ACHN (cell line): Measurements from ENCODE around the gene MSI1.
A peak's percentile ranks its signal among the peaks of the same experiment; 100 is the strongest.

Source experiments
- DNase-seq: peaks from one replicate; pipeline ENCODE4 v3.0.0-alpha.2; 2015
- in situ Hi-C: cut with HindIII; loops from 2 replicates; pipeline ENCODE4 v1.10.0; 2017; ENCODE audit warnings: low sequenced_read_pairs, low pct_ligation_motif_present, low pct_unique_long_range_greater_than_20kb

The MSI1 gene

GRCh38 chr12:120362516-120363273 is 6.3 kb downstream of the MSI1 start:
- DNase-seq, result no peak
- in situ Hi-C loops, result no loop called here

GRCh38 chr12:120361506-120362208 is 7.3 kb downstream of the MSI1 start:
- DNase-seq, result no peak
- in situ Hi-C loops, result no loop called here

GRCh38 chr12:120359128-120359527 is 9.8 kb downstream of the MSI1 start:
- in situ Hi-C loops, result no loop called here
- no peak for DNase-seq

GRCh38 chr12:120358412-120359100 is 10.4 kb downstream of the MSI1 start:
- DNase-seq, result no peak
- in situ Hi-C loops, result no loop called here

- no peak for DNase-seq
- in situ Hi-C loops, result no loop called here
Observed at GRCh38 chr12:120357104-120357503, 11.9 kb downstream of the MSI1 start.

GRCh38 chr12:120356567-120357030 is 12.4 kb downstream of the MSI1 start:
- in situ Hi-C loops, result no loop called here
- DNase-seq, result peak; percentile 98

GRCh38 chr12:120353556-120354317 is 15.2 kb downstream of the MSI1 start:
- no peak for DNase-seq
- in situ Hi-C loops, result no loop called here

GRCh38 chr12:120353136-120353535 is 15.8 kb downstream of the MSI1 start:
- in situ Hi-C loops, result no loop called here
- no peak for DNase-seq

- peak; percentile 43 for DNase-seq
- in situ Hi-C loops, result no loop called here
Observed at GRCh38 chr12:120352117-120352516, 16.8 kb downstream of the MSI1 start.

GRCh38 chr12:120350576-120351350 is 18.2 kb downstream of the MSI1 start:
- DNase-seq, result peak; percentile 61

GRCh38 chr12:120347766-120348165 is 21.2 kb downstream of the MSI1 start:
- no peak for DNase-seq
- in situ Hi-C loops, result loop anchor here (25.0 kb wide), 1 partner anchor 90 kb away; the partner anchor contains the start of genes COX6A1, GATC and TRIAP1

More at GRCh38 chr12:120350576-120351350, 18.2 kb downstream of the MSI1 start:
- in situ Hi-C loops, result no loop called here

- no peak for DNase-seq
- in situ Hi-C loops, result loop anchor here (25.0 kb wide), 1 partner anchor 91 kb away; the partner anchor contains the start of genes COX6A1, GATC and TRIAP1
Observed at GRCh38 chr12:120346681-120347080, 22.3 kb downstream of the MSI1 start.

- no peak for DNase-seq
- in situ Hi-C loops, result loop anchor here (25.0 kb wide), 1 partner anchor 91 kb away; the partner anchor contains the start of genes COX6A1, GATC and TRIAP1
Observed at GRCh38 chr12:120346031-120346430, 22.9 kb downstream of the MSI1 start.

- DNase-seq, result no peak
- in situ Hi-C loops, result loop anchor here (25.0 kb wide), 1 partner anchor 94 kb away; the partner anchor contains the start of genes COX6A1, GATC and TRIAP1
Observed at GRCh38 chr12:120343692-120344091, 25.3 kb downstream of the MSI1 start.

- in situ Hi-C loops, result loop anchor here (25.0 kb wide), 1 partner anchor 94 kb away; the partner anchor contains the start of genes COX6A1, GATC and TRIAP1
- DNase-seq, result no peak
Observed at GRCh38 chr12:120343039-120343537, 25.9 kb downstream of the MSI1 start.

- in situ Hi-C loops, result loop anchor here (25.0 kb wide), 1 partner anchor 95 kb away; the partner anchor contains the start of genes COX6A1, GATC and TRIAP1
Observed at GRCh38 chr12:120342175-120343038, 26.6 kb downstream of the MSI1 start.

More at GRCh38 chr12:120342175-120343038, 26.6 kb downstream of the MSI1 start:
- DNase-seq, result no peak
